Mesendoderm (in vitro differentiated cells): ENCODE data around the gene BMPER.

Experiments used
- DNase-seq: peaks from one replicate; pipeline ENCODE4 v3.0.0; 2013
- H2AK5ac ChIP-seq: 2 replicates; pipeline ENCODE4 v1.6.1; 2013; ENCODE audit warnings: low read length, inconsistent platforms
- H2BK120ac ChIP-seq: 2 replicates; pipeline ENCODE4 v1.6.1; 2013; ENCODE audit warnings: low read depth, mild to moderate bottlenecking, low read length, moderate library complexity, mixed read lengths
- H2BK15ac ChIP-seq: replicated peaks from 2 replicates; pipeline ENCODE4 v1.6.1; 2013; ENCODE audit warnings: low read depth, mild to moderate bottlenecking, moderate library complexity
- H2BK5ac ChIP-seq: 2 replicates; pipeline ENCODE4 v1.6.1; 2013; ENCODE audit warnings: low read length, inconsistent platforms
- H3K18ac ChIP-seq: 2 replicates; pipeline ENCODE4 v1.6.1; 2013; ENCODE audit warnings: mild to moderate bottlenecking, low read length, mixed read lengths
- H3K23ac ChIP-seq: one replicate; pipeline ENCODE4 v1.6.1; 2013; ENCODE audit warnings: low read length
- H3K27ac ChIP-seq: 2 replicates; pipeline ENCODE4 v1.5.1; 2013; ENCODE audit warnings: low read depth, mild to moderate bottlenecking, inconsistent platforms, low read length, moderate library complexity
- H3K27me3 ChIP-seq: 2 replicates; pipeline ENCODE4 v1.6.1; 2013; ENCODE audit warnings: low read length, control low read depth, mild to moderate bottlenecking, inconsistent platforms; ENCODE audit not compliant: insufficient read depth, poor library complexity
- H3K36me3 ChIP-seq: 2 replicates; pipeline ENCODE4 v1.6.1; 2013; ENCODE audit warnings: low read length, inconsistent platforms; ENCODE audit not compliant: control insufficient read depth, insufficient read depth
- H3K4ac ChIP-seq: one replicate; pipeline ENCODE4 v1.6.1; 2013; ENCODE audit warnings: low read depth, mild to moderate bottlenecking, low read length, moderate library complexity
- H3K4me1 ChIP-seq: 2 replicates; pipeline ENCODE4 v1.6.1; 2013; ENCODE audit warnings: low read depth, low read length, inconsistent platforms; ENCODE audit not compliant: control insufficient read depth
- H3K4me2 ChIP-seq: 2 replicates; pipeline ENCODE4 v1.6.1; 2013; ENCODE audit warnings: low read length
- H3K4me3 ChIP-seq: 2 replicates; pipeline ENCODE4 v1.5.1; 2013; ENCODE audit warnings: mild to moderate bottlenecking, low read length
- H3K56ac ChIP-seq: one replicate; pipeline ENCODE4 v1.6.1; 2013; ENCODE audit warnings: low read length
- H3K79me1 ChIP-seq: 2 replicates; pipeline ENCODE4 v1.6.1; 2013; ENCODE audit warnings: low read length, inconsistent platforms
- H3K79me2 ChIP-seq: 2 replicates; pipeline ENCODE4 v1.6.1; 2013; ENCODE audit warnings: mild to moderate bottlenecking, low read length; ENCODE audit not compliant: control insufficient read depth, insufficient read depth
- H3K9ac ChIP-seq: 2 replicates; pipeline ENCODE4 v1.6.1; 2013; ENCODE audit warnings: low read length, inconsistent platforms
- H4K5ac ChIP-seq: one replicate; pipeline ENCODE4 v1.6.1; 2013; ENCODE audit warnings: low read length
- H4K8ac ChIP-seq: one replicate; pipeline ENCODE4 v1.6.1; 2013; ENCODE audit warnings: low read depth, mild to moderate bottlenecking, control low read depth, low read length, moderate library complexity
- WGBS: extraction: QIAGEN DNeasy Blood & Tissue Kit; methylation state at CpG from one replicate; pipeline ENCODE4 v1.1.7; 2013; ENCODE audit warnings: low lambda C conversion rate, missing lambda C conversion rate; ENCODE audit not compliant: insufficient coverage; ENCODE audit errors: extremely low coverage; 5-methylcytosine and 5-hydroxymethylcytosine counted together

BMPER gene

DNA sequence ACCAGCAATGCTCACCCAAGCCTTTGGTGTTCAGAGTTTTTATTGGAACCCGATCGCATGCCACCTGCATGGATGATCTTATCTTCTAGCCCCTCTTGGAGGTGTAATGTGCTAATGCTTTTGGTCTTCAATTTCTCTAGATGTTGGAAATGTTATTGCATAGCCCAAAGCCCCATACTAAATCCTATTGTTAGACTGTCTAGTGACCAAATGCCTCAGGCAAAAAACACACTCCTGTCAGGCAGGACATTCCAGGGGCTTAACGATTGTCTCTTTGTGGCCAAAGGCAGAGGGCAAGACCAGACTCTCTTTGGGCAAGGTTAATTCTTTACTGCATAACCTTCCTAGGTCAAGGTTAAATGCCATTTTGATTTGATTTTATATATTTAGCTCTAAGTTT lies 187.9 kb downstream of the BMPER start:
- Histone ChIP-seq H3K36me3 (no peaks in the 10 kb centered on the region), H3K79me1 (no peaks in the 10 kb centered on the region)
- WGBS: no CpG with 5 or more reads among the region's 3 CpGs

DNA sequence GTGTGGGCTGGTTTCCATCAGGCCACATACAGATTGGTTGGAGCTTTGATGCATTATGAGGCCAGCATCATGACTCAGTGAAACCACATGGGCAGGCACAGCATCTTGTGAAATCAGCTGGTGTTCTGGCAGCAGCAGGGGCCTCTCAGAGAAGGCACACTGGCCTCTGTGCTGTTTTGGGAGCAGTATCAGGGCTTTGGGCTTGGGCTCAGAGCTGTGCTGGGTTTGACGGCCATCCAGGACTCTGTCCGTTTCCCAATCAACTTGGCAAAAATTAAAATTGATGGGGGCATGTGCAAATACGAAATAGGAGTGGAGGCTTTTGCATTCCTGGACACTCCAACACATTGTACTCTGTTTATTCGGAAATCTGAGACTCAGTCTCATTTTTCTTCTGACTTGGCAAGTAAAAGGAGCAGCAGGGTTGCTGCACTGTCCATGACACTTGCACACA lies 190.9 kb downstream of the BMPER start:
- Histone ChIP-seq H3K27ac (no peak overlapping the region), H4K8ac (no peak overlapping the region), H3K4me3 (no peak overlapping the region), H2BK120ac (no peak overlapping the region), H3K79me2 (no peaks in the 10 kb centered on the region), H2AK5ac (no peak overlapping the region), H3K4me2 (no peak overlapping the region), H3K79me1 (no peaks in the 10 kb centered on the region), H3K9ac (no peak overlapping the region), H3K18ac (no peak overlapping the region), H3K56ac (no peak overlapping the region), H2BK5ac (no peak overlapping the region), H3K27me3 (no peaks in the 10 kb centered on the region), H3K36me3 (no peaks in the 10 kb centered on the region), H3K4me1 (no peaks in the 10 kb centered on the region), H2BK15ac (no peak overlapping the region), H3K23ac (no peak overlapping the region), H3K4ac (no peak overlapping the region), H4K5ac (no peak overlapping the region)
- DNase-seq: no peak
- WGBS: no CpG with 5 or more reads among the region's 4 CpGs

More for the DNA sequence above, 187.9 kb downstream of the BMPER start:
- H4K8ac ChIP-seq: no peak overlapping the region
- no peak overlapping the region for H2AK5ac ChIP-seq
- H2BK15ac ChIP-seq: no peak overlapping the region
- no peak overlapping the region for H2BK5ac ChIP-seq
- H3K4me1 ChIP-seq: no peaks in the 10 kb centered on the region
- DNase-seq: no peak
- no peaks in the 10 kb centered on the region for H3K27me3 ChIP-seq
- no peak overlapping the region for H3K9ac ChIP-seq
- no peak overlapping the region for H3K56ac ChIP-seq
- no peaks in the 10 kb centered on the region for H3K79me2 ChIP-seq
- no peak overlapping the region for H3K4ac ChIP-seq
- H3K18ac ChIP-seq: no peak overlapping the region
- no peak overlapping the region for H3K4me2 ChIP-seq
- no peak overlapping the region for H4K5ac ChIP-seq
- no peak overlapping the region for H3K27ac ChIP-seq
- no peak overlapping the region for H3K23ac ChIP-seq
- no peak overlapping the region for H3K4me3 ChIP-seq
- H2BK120ac ChIP-seq: no peak overlapping the region

DNA sequence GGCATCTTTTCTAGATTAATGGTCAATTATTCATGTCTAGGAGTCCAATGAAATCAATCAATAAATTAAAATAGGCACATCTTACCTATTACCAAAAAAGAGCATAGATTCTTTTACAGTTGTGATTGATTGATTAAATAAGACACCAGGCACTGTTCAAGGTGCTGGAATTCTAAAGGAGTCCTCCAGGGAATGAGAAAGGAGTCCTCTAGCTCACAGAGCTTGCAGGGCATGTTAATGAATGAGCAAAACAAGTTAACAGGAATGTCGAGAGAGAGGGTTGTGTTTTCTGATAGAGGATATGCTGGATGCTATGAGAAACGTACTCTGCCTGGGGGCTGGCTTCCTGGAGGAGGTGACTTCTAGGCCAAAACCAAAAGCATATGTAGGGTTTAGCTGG lies 191.4 kb downstream of the BMPER start:
- Histone ChIP-seq H4K5ac (no peak overlapping the region), H3K9ac (no peak overlapping the region), H3K56ac (no peak overlapping the region), H2BK120ac (no peak overlapping the region), H3K4me2 (no peak overlapping the region), H3K23ac (no peak overlapping the region), H2BK5ac (no peak overlapping the region), H3K18ac (no peak overlapping the region), H3K36me3 (no peaks in the 10 kb centered on the region), H3K4me3 (no peak overlapping the region), H3K27ac (no peak overlapping the region), H2AK5ac (no peak overlapping the region), H2BK15ac (no peak overlapping the region), H4K8ac (no peak overlapping the region), H3K79me1 (no peaks in the 10 kb centered on the region), H3K27me3 (no peaks in the 10 kb centered on the region), H3K79me2 (no peaks in the 10 kb centered on the region), H3K4ac (no peak overlapping the region), H3K4me1 (no peaks in the 10 kb centered on the region)
- peak; percentile 38 for DNase-seq
- WGBS: no CpG with 5 or more reads among the region's 2 CpGs

DNA sequence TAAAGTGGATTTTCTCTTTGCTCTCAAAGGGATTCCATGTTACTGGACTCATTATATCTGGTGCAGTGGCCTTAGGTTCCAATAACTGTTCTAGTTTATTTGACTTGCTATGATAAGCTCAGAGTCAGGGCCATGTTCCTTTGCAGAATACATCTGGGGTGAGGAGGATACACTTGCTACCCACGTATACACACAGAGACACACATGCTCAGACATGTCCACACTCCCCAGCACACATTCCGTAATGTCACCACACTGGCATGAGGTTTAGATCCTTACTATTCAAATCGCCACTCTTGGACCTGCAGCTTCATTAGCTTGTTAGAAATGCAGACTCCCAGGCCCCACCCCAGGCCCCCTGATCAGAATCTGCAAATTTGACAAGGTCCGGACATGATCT lies 195.3 kb downstream of the BMPER start:
- Histone ChIP-seq H3K23ac (no peak overlapping the region), H3K27me3 (no peaks in the 10 kb centered on the region), H2BK120ac (no peak overlapping the region), H3K18ac (no peak overlapping the region), H2AK5ac (no peak overlapping the region), H3K27ac (no peak overlapping the region), H4K5ac (no peak overlapping the region), H3K4me2 (no peak overlapping the region), H3K56ac (no peak overlapping the region), H3K36me3 (no peaks in the 10 kb centered on the region), H2BK5ac (no peak overlapping the region), H2BK15ac (no peak overlapping the region), H4K8ac (no peak overlapping the region), H3K79me2 (no peaks in the 10 kb centered on the region), H3K4me1 (no peaks in the 10 kb centered on the region), H3K4me3 (no peak overlapping the region), H3K79me1 (no peaks in the 10 kb centered on the region), H3K9ac (no peak overlapping the region), H3K4ac (no peak overlapping the region)
- no peak for DNase-seq
- no CpG with 5 or more reads among the region's 4 CpGs for WGBS

DNA sequence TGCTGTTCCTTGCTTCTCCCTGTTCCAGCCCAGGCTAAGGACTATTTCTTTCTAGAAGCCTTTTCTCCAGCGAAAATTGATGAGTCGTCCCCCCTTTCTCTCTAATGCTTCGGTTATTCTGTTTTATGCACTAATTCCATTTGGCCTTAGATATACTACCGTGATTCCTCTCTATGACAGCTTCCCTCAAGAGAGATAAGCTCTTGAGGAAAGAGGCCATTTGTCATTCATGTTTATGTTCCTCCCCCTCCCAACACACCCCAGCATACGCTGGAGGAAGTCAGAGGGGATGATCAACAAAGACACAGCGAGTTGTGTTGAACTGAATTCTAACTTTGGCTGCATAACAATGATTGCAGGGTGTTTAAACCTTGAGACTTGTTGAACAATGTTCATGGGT lies 198.8 kb downstream of the BMPER start:
- no peak for DNase-seq
- Histone ChIP-seq H4K8ac (no peak overlapping the region), H2AK5ac (no peak overlapping the region), H2BK5ac (no peak overlapping the region), H2BK120ac (no peak overlapping the region), H3K23ac (no peak overlapping the region), H3K27me3 (no peaks in the 10 kb centered on the region), H3K79me1 (no peaks in the 10 kb centered on the region), H2BK15ac (no peak overlapping the region), H3K56ac (no peak overlapping the region), H3K4ac (no peak overlapping the region), H3K18ac (no peak overlapping the region), H3K4me2 (no peak overlapping the region), H3K27ac (no peak overlapping the region), H3K4me1 (no peaks in the 10 kb centered on the region), H3K36me3 (no peaks in the 10 kb centered on the region), H3K9ac (no peak overlapping the region), H3K79me2 (no peaks in the 10 kb centered on the region), H4K5ac (no peak overlapping the region), H3K4me3 (no peak overlapping the region)
- no CpG with 5 or more reads among the region's 6 CpGs for WGBS

DNA sequence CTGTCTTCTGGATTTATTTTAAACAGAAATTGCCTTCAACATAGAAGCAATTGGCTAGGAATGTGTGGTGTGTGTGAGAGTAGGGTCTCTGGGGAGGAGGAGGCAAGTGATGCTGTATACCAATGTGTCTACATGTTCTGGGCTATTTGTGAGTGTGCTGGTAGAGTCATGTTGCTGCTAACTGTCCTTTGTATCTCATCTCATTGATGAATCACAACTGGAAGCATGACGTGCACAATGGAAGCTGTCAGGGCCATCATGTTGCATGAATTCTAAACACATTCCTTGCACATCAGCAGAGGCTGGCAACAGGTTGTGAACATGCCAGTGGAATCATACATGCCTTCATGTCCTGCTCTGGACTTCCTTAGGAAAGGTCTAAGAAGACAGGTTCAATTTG lies 199.7 kb downstream of the BMPER start:
- Histone ChIP-seq H3K4me2 (no peak overlapping the region), H3K9ac (no peak overlapping the region), H3K4me3 (no peak overlapping the region), H2AK5ac (no peak overlapping the region), H4K5ac (no peak overlapping the region), H3K27ac (no peak overlapping the region), H3K27me3 (no peaks in the 10 kb centered on the region), H3K79me2 (no peaks in the 10 kb centered on the region), H3K4me1 (no peaks in the 10 kb centered on the region), H3K23ac (no peak overlapping the region), H3K4ac (no peak overlapping the region), H2BK15ac (no peak overlapping the region), H3K36me3 (no peaks in the 10 kb centered on the region), H3K18ac (no peak overlapping the region), H2BK120ac (no peak overlapping the region), H4K8ac (no peak overlapping the region), H2BK5ac (no peak overlapping the region), H3K56ac (no peak overlapping the region), H3K79me1 (no peaks in the 10 kb centered on the region)
- DNase-seq: no peak
- WGBS: no CpG with 5 or more reads among the region's 1 CpG
